ENCODE measurements around the gene KLHL3.

- TF ChIP-seq CTCF (IDR thresholded peaks at IDR 0.05; ENCODE audit: low read depth, low read length, missing input control): no peak
- TF ChIP-seq REST (IDR thresholded peaks at IDR 0.05): no peak
Observed at GRCh38 chr5:137622850-137623249, 113.0 kb downstream of the KLHL3 start.

Data from liver (tissue), 2 donors.